Astrocyte (in vitro differentiated cells and primary cell): ENCODE data around the gene FGD2. TPM values are rescaled to one million over a fixed set of nuclear protein-coding genes. Genes with fewer than 3 reads are reported as not detected.

Experiments used
- DNase-seq: peaks from one replicate; pipeline ENCODE4 v3.0.0-alpha.2; 2010; ENCODE audit warnings: low read depth
- FAIRE-seq: peaks from 2 replicates; lab custom pipeline; 2011; peaks lifted over from hg19 to GRCh38; lab: Jason Lieb, UNC
- H2AFZ ChIP-seq: 2 replicates; pipeline ENCODE4 v1.6.0; 2012; ENCODE audit warnings: low read depth, low read length, inconsistent platforms
- H3K27ac ChIP-seq: 2 replicates; pipeline ENCODE4 v1.5.1; 2011; ENCODE audit warnings: low read depth, low read length, inconsistent platforms
- H3K27me3 ChIP-seq: 2 replicates; pipeline ENCODE4 v1.6.0; 2011; ENCODE audit warnings: low read length, inconsistent platforms; ENCODE audit not compliant: insufficient read depth
- H3K36me3 ChIP-seq: 2 replicates; pipeline ENCODE4 v1.5.1; 2011; ENCODE audit warnings: low read length, inconsistent platforms; ENCODE audit not compliant: insufficient read depth
- H3K4me1 ChIP-seq: 2 replicates; pipeline ENCODE4 v1.5.1; 2011; ENCODE audit warnings: low read length, inconsistent platforms; ENCODE audit not compliant: insufficient read depth
- H3K4me2 ChIP-seq: 2 replicates; pipeline ENCODE4 v1.6.0; 2012; ENCODE audit warnings: low read length, inconsistent platforms
- H3K4me3 ChIP-seq: 2 replicates; pipeline ENCODE4 v1.5.1; 2011; ENCODE audit warnings: low read depth, mild to moderate bottlenecking, low read length, inconsistent platforms; ENCODE audit not compliant: insufficient read depth
- H3K79me2 ChIP-seq: 2 replicates; pipeline ENCODE4 v1.6.0; 2012; ENCODE audit warnings: mild to moderate bottlenecking, low read length, inconsistent platforms; ENCODE audit not compliant: insufficient read depth
- H3K9ac ChIP-seq: 2 replicates; pipeline ENCODE4 v1.6.0; 2012; ENCODE audit warnings: mild to moderate bottlenecking, low read length, inconsistent platforms
- H3K9me3 ChIP-seq: 2 replicates; pipeline ENCODE4 v1.5.1; 2012; ENCODE audit warnings: low read depth, mild to moderate bottlenecking, low read length, inconsistent platforms; ENCODE audit not compliant: insufficient read depth
- H4K20me1 ChIP-seq: 2 replicates; pipeline ENCODE4 v1.6.0; 2012; ENCODE audit warnings: low read length, inconsistent platforms; ENCODE audit not compliant: insufficient read depth
- H3K27ac Mint-ChIP-seq: one replicate; pipeline ENCODE4 v1.8.0; 2021; ENCODE audit warnings: mild to moderate bottlenecking, mixed read lengths; ENCODE audit not compliant: unreplicated experiment
- H3K27me3 Mint-ChIP-seq: one replicate; pipeline ENCODE4 v1.8.0; 2021; ENCODE audit warnings: low read depth, mixed read lengths; ENCODE audit not compliant: unreplicated experiment
- H3K36me3 Mint-ChIP-seq: one replicate; pipeline ENCODE4 v1.8.0; 2021; ENCODE audit warnings: low read depth, mixed read lengths; ENCODE audit not compliant: unreplicated experiment
- H3K4me1 Mint-ChIP-seq: one replicate; pipeline ENCODE4 v1.8.0; 2021; ENCODE audit warnings: low read depth, mixed read lengths; ENCODE audit not compliant: unreplicated experiment
- H3K4me3 Mint-ChIP-seq: one replicate; pipeline ENCODE4 v1.8.0; 2021; ENCODE audit warnings: mild to moderate bottlenecking, moderate library complexity, mixed read lengths; ENCODE audit not compliant: unreplicated experiment
- H3K9me3 Mint-ChIP-seq: one replicate; pipeline ENCODE4 v1.8.0; 2021; ENCODE audit warnings: mild to moderate bottlenecking, mixed read lengths; ENCODE audit not compliant: unreplicated experiment
- EZH2 ChIP-seq: IDR thresholded peaks from 2 replicates; pipeline ENCODE4 v1.6.1; 2012; ENCODE audit warnings: mild to moderate bottlenecking, low read length, inconsistent platforms; ENCODE audit not compliant: insufficient read depth
- total RNA-seq: library from RNA; stranded (reverse); gene quantifications from 2 replicates; pipeline ENCODE4 v1.2.1, GENCODE V29; 2021
- TF ChIP-seq, protein P1 (sequence below): IDR thresholded peaks from 2 replicates; pipeline ENCODE4 v1.5.1; 2011; ENCODE audit warnings: low read depth, mild to moderate bottlenecking, inconsistent platforms, low read length, moderate library complexity; ENCODE audit not compliant: insufficient read depth

The FGD2 gene
- total RNA-seq, 1 donor from 2014 or later: not detected

DNA sequence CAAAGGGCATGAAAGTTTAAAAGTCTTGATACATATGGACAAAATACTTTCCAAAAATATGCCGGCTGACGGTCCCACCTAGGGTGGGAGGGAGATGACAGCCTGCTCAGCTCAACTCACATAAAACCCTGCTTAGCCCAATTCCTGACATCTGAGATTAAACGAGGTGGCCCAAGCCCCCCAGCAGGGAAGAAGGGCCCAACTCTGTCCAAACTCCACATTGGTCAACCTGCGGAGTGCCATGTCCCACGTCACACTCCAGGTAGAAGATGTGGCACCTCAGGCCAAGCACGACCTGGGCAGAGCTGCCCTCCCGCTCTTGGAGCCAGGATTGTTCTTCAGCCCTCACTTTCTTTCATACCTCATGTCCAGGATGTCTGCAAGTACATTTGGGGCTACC is 48.2 kb downstream of the FGD2 start:
- FAIRE-seq (no peak), DNase-seq (no peak)
- no peaks in the 10 kb centered on the region for H3K36me3 ChIP-seq
- H3K9me3 ChIP-seq: no peaks in the 10 kb centered on the region
- H3K4me1 Mint-ChIP-seq: peaks cover 9% of the 10 kb centered on the region
- peaks cover 9% of the 10 kb centered on the region for H3K4me1 ChIP-seq
- no peaks in the 10 kb centered on the region for H3K36me3 Mint-ChIP-seq
- H3K27ac ChIP-seq: no peak overlapping the region
- H3K79me2 ChIP-seq: no peaks in the 10 kb centered on the region
- no peaks in the 10 kb centered on the region for H3K27me3 ChIP-seq
- peaks cover 2% of the 10 kb centered on the region for H3K9me3 Mint-ChIP-seq
- H3K9ac ChIP-seq: no peak overlapping the region
- peaks cover 10% of the 10 kb centered on the region for H3K27me3 Mint-ChIP-seq
- H4K20me1 ChIP-seq: no peaks in the 10 kb centered on the region
- no peak overlapping the region for H3K4me3 Mint-ChIP-seq
- H3K4me2 ChIP-seq: no peak overlapping the region
- TF ChIP-seq, protein P1, sequence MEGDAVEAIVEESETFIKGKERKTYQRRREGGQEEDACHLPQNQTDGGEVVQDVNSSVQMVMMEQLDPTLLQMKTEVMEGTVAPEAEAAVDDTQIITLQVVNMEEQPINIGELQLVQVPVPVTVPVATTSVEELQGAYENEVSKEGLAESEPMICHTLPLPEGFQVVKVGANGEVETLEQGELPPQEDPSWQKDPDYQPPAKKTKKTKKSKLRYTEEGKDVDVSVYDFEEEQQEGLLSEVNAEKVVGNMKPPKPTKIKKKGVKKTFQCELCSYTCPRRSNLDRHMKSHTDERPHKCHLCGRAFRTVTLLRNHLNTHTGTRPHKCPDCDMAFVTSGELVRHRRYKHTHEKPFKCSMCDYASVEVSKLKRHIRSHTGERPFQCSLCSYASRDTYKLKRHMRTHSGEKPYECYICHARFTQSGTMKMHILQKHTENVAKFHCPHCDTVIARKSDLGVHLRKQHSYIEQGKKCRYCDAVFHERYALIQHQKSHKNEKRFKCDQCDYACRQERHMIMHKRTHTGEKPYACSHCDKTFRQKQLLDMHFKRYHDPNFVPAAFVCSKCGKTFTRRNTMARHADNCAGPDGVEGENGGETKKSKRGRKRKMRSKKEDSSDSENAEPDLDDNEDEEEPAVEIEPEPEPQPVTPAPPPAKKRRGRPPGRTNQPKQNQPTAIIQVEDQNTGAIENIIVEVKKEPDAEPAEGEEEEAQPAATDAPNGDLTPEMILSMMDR: no peak
- TF ChIP-seq EZH2: no peak
- no peak overlapping the region for H2AFZ ChIP-seq
- no peak overlapping the region for H3K27ac Mint-ChIP-seq
- no peak overlapping the region for H3K4me3 ChIP-seq

DNA sequence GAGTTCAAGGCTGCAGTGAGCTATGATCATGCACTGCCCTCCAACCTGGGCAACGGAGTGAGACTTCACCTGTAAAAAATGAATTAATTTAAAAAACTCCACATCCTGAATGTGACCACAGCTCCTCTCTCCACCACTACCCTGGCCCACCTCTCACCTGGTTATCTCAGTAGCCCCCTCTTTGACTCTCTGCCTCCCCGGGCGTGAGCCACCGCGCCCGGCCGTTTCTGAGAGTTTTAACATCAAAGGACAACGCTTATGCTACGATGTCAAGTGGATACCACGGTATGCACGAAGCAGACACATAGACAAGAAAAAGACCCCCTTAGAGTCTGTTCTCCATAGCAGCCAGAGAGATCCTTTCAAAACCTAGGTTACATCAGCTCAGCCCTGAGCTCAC is 48.7 kb downstream of the FGD2 start:
- Histone ChIP-seq H3K4me2 (no peak overlapping the region), H3K79me2 (no peaks in the 10 kb centered on the region), H3K9me3 (no peaks in the 10 kb centered on the region), H3K27me3 (no peaks in the 10 kb centered on the region), H4K20me1 (no peaks in the 10 kb centered on the region), H3K27ac (no peak overlapping the region), H3K9ac (no peak overlapping the region), H3K4me3 (no peak overlapping the region), H2AFZ (no peak overlapping the region), H3K36me3 (no peaks in the 10 kb centered on the region), H3K4me1 (peaks cover 5% of the 10 kb centered on the region)
- Mint-ChIP-seq H3K27me3 (peaks cover 10% of the 10 kb centered on the region), H3K36me3 (no peaks in the 10 kb centered on the region), H3K27ac (no peak overlapping the region), H3K4me1 (peaks cover 5% of the 10 kb centered on the region), H3K4me3 (no peak overlapping the region), H3K9me3 (peaks cover 2% of the 10 kb centered on the region)
- no peak for DNase-seq
- TF ChIP-seq EZH2: no peak
- TF ChIP-seq, protein P1: no peak
- FAIRE-seq: no peak

DNA sequence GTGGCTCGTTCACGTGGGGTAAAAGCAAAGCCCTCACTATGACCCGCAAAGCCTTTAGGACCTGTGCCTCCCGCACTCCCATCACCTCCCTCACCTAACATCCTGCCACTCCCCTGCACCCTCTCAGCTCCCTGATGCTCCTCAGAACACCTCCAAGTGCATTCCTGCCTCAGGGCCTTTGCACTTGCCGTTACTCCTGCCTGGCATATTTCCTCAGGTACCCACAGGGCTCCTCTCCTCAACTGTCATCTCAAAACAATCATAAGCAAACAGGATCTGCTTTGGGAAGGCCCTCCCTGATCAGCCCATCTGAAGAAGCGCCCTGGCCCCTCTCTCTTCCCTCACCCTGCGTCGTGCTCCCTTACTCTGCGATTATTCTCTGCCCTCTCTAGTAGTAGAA is 49.1 kb downstream of the FGD2 start:
- no peak overlapping the region for H3K27ac Mint-ChIP-seq
- FAIRE-seq: no peak

More for the DNA sequence above, 49.1 kb downstream of the FGD2 start:
- Histone ChIP-seq H3K4me2 (no peak overlapping the region), H3K27ac (no peak overlapping the region), H3K36me3 (no peaks in the 10 kb centered on the region), H4K20me1 (no peaks in the 10 kb centered on the region), H3K27me3 (no peaks in the 10 kb centered on the region), H3K4me1 (peaks cover 7% of the 10 kb centered on the region), H3K9ac (no peak overlapping the region), H3K79me2 (no peaks in the 10 kb centered on the region), H3K9me3 (no peaks in the 10 kb centered on the region), H3K4me3 (no peak overlapping the region), H2AFZ (no peak overlapping the region)
- peaks cover 2% of the 10 kb centered on the region for H3K9me3 Mint-ChIP-seq
- peaks cover 7% of the 10 kb centered on the region for H3K4me1 Mint-ChIP-seq
- TF ChIP-seq, protein P1: no peak
- no peak for TF ChIP-seq EZH2
- no peak for DNase-seq
- no peaks in the 10 kb centered on the region for H3K36me3 Mint-ChIP-seq
- H3K4me3 Mint-ChIP-seq: no peak overlapping the region
- peaks cover 10% of the 10 kb centered on the region for H3K27me3 Mint-ChIP-seq
